K562 (cell line): ENCODE results near the gene TMEM266.

ENCODE experiments used
- CTCF ChIP-seq, 3 experiments: IDR thresholded peaks in 2 of 3; conservative IDR thresholded peaks in 1 of 3; 2 replicates each; pipeline ENCODE4 v1.5.1; 2011 to 2012; ENCODE audit warnings: low read length in 3 of 3, mild to moderate bottlenecking in 3 of 3, control low read depth in 2 of 3, improper control_type of control experiment in 1 of 3, inconsistent platforms in 1 of 3, low read depth in 1 of 3, mixed read lengths in 1 of 3, moderate library complexity in 1 of 3; ENCODE audit not compliant: insufficient read depth in 2 of 3
- EZH2 ChIP-seq: IDR thresholded peaks from 2 replicates; pipeline ENCODE4 v1.6.1; 2012; ENCODE audit warnings: low read depth, mild to moderate bottlenecking, inconsistent platforms, low read length, borderline replicate concordance
- GABPA ChIP-seq: fragments of 200-800 bp; sonication (Bioruptor generic); conservative IDR thresholded peaks from 2 replicates; pipeline ENCODE4 v1.6.1; 2016; ENCODE audit warnings: low read depth, missing genetic modification characterization, missing compliant biosample characterization
- HMGXB4 ChIP-seq: sonication (generic); formaldehyde crosslinking; IDR thresholded peaks from 2 replicates; pipeline ENCODE4 v1.8.1; 2023; ENCODE audit warnings: mild to moderate bottlenecking, missing genetic modification reagents
- MAFK ChIP-seq: IDR thresholded peaks from 2 replicates; pipeline ENCODE4 v1.6.1; 2011; ENCODE audit warnings: low read length, improper control_type of control experiment
- NFIC ChIP-seq: fragments of 450-650 bp; IDR thresholded peaks from 2 replicates; pipeline ENCODE4 v1.6.1; 2017; ENCODE audit warnings: mild to moderate bottlenecking, inconsistent platforms
- POLR2H ChIP-seq: IDR thresholded peaks from 2 replicates; pipeline ENCODE4 v1.6.1; 2016; ENCODE audit warnings: missing genetic modification characterization, low read depth, mild to moderate bottlenecking, control low read depth, missing compliant biosample characterization, moderate library complexity
- RFX7 ChIP-seq: fragments of 250-450 bp; sonication (Bioruptor Pico); IDR thresholded peaks from 2 replicates; pipeline ENCODE4 v1.5.1; 2021; ENCODE audit warnings: mild to moderate bottlenecking
- TCF7L2 ChIP-seq: fragments of 150-350 bp; IDR thresholded peaks from 2 replicates; pipeline ENCODE4 v1.6.1; 2016; ENCODE audit warnings: low read depth, mild to moderate bottlenecking, low read length, moderate library complexity
- ZFP30 ChIP-seq: fragments of 250-450 bp; sonication (Bioruptor Pico); IDR thresholded peaks from 2 replicates; pipeline ENCODE4 v1.8.0; 2022; ENCODE audit warnings: moderate library complexity, mild to moderate bottlenecking, inconsistent platforms, borderline replicate concordance
- ZNF274 ChIP-seq: IDR thresholded peaks from 2 replicates; pipeline ENCODE4 v1.6.1; 2011; ENCODE audit warnings: low read depth, mild to moderate bottlenecking, low read length, moderate library complexity, borderline replicate concordance

- TF ChIP-seq HMGXB4 (CRISPR knock-in tag) (no peak), RFX7 (CRISPR knock-in tag) (no peak), GABPA (tag) (no peak), ZFP30 (CRISPR knock-in tag) (no peak), TCF7L2 (no peak), CTCF (IDR thresholded peaks at IDR 0.05 in 2 of 3, conservative IDR thresholded peaks at IDR 0.05 in 1 of 3; ENCODE audit: insufficient read depth in 2 of 3, low read depth in 1 of 3, low read length in 3 of 3) (no peak), NFIC (no peak), POLR2H (no peak), MAFK (no peak), EZH2 (no peak), ZNF274 (no peak)
Measured at GRCh38 chr15:76114561-76114960, 54.8 kb downstream of the TMEM266 start.
